ENCODE data around the gene PDS5B. TPM values are rescaled to one million over a fixed set of nuclear protein-coding genes. Genes with fewer than 3 reads are reported as not detected.
"Not testable (repeated sequence)": the region's sequence is repeated elsewhere in the genome, so short reads cannot be mapped to it uniquely, and the experiment has no call there.

Gene PDS5B
- total RNA-seq, 6 experiments from 2014 or later = 11.9 to 14.2 (median 12.5) TPM

GRCh38 chr13:32722340-32722739 lies 136.1 kb downstream of the PDS5B start:
- DNase-seq = no peak
- intact Hi-C loops (cut with DNase I) = no loop called here
- no peak for ATAC-seq
- Histone ChIP-seq H3K9me3 (no peaks in the 10 kb centered on the region), H3K4me3 (no peak overlapping the region), H3K4me1 (no peaks in the 10 kb centered on the region), H3K27me3 (no peaks in the 10 kb centered on the region), H3K27ac (no peak overlapping the region), H3K36me3 (no peaks in the 10 kb centered on the region)
- TF ChIP-seq CTCF (IDR thresholded peaks at IDR 0.05) (no peak), POLR2A (IDR thresholded peaks at IDR 0.05) (no peak)
- 90% methylated on average over 2 of the region's 2 CpGs for WGBS (ENCODE audit: insufficient coverage, low coverage, low lambda C conversion rate, missing lambda C conversion rate)

- Histone ChIP-seq H3K27ac (no peak overlapping the region), H3K27me3 (no peaks in the 10 kb centered on the region), H3K4me3 (no peak overlapping the region), H3K4me1 (no peaks in the 10 kb centered on the region), H3K9me3 (no peaks in the 10 kb centered on the region), H3K36me3 (no peaks in the 10 kb centered on the region)
- intact Hi-C loops (cut with DNase I) = no loop called here
- WGBS (ENCODE audit: insufficient coverage, low coverage, low lambda C conversion rate, missing lambda C conversion rate) = 65% methylated on average over 3 of the region's 3 CpGs
- TF ChIP-seq CTCF (IDR thresholded peaks at IDR 0.05) = no peak
- no peak for TF ChIP-seq POLR2A (IDR thresholded peaks at IDR 0.05)
- DNase-seq = no peak
- no peak for ATAC-seq
These were observed 137.7 kb downstream of the PDS5B start for GRCh38 chr13:32723987-32724386.

- Histone ChIP-seq H3K4me1 (peaks cover 0 to 7% (median 0%) of the 10 kb centered on the region in 4 donors), H3K36me3 (no peaks in the 10 kb centered on the region), H3K4me3 (no peak overlapping the region), H3K27ac (no peak overlapping the region), H3K27me3 (no peaks in the 10 kb centered on the region), H3K9me3 (no peaks in the 10 kb centered on the region)
- WGBS (ENCODE audit: insufficient coverage, low coverage, low lambda C conversion rate, missing lambda C conversion rate) = 88% methylated on average over 4 of the region's 4 CpGs
- intact Hi-C loops (cut with DNase I) = no loop called here
- TF ChIP-seq POLR2A (IDR thresholded peaks at IDR 0.05) (no peak), CTCF (IDR thresholded peaks at IDR 0.05) (no peak)
- ATAC-seq (peak in 2 of 4 donors; percentile 7 to 36), DNase-seq (no peak)
These were observed 140.3 kb downstream of the PDS5B start for GRCh38 chr13:32726374-32727037.

GRCh38 chr13:32728327-32728726 lies 142.1 kb downstream of the PDS5B start:
- no peaks in the 10 kb centered on the region for H3K27me3 ChIP-seq
- peaks cover 0 to 14% (median 0%) of the 10 kb centered on the region in 4 donors for H3K4me1 ChIP-seq
- intact Hi-C loops (cut with DNase I) = no loop called here
- ATAC-seq (no peak), DNase-seq (no peak)
- no peak overlapping the region for H3K27ac ChIP-seq
- H3K36me3 ChIP-seq = peaks cover 0 to 4% (median 0%) of the 10 kb centered on the region in 4 donors
- 72% methylated on average over 3 of the region's 3 CpGs for WGBS (ENCODE audit: insufficient coverage, low coverage, low lambda C conversion rate, missing lambda C conversion rate)
- H3K4me3 ChIP-seq = no peak overlapping the region
- TF ChIP-seq CTCF (IDR thresholded peaks at IDR 0.05) = no peak
- no peak for TF ChIP-seq POLR2A (IDR thresholded peaks at IDR 0.05)
- H3K9me3 ChIP-seq = no peaks in the 10 kb centered on the region

- peaks cover 0 to 14% (median 0%) of the 10 kb centered on the region in 4 donors for H3K4me1 ChIP-seq
These were observed 142.8 kb downstream of the PDS5B start for GRCh38 chr13:32729097-32729496.

More at GRCh38 chr13:32729097-32729496, 142.8 kb downstream of the PDS5B start:
- ATAC-seq; DNase-seq; H3K27ac ChIP-seq; H3K4me3 ChIP-seq; H3K36me3 ChIP-seq; intact Hi-C loops (cut with DNase I); H3K9me3 ChIP-seq; H3K27me3 ChIP-seq: not testable (repeated sequence)
